Prostate gland (tissue), 2 donors: ENCODE measurements around the gene SCAP. TPM values are rescaled to one million over a fixed set of nuclear protein-coding genes. Genes with fewer than 3 reads are reported as not detected.
"Not testable (repeated sequence)": the region's sequence is repeated elsewhere in the genome, so short reads cannot be mapped to it uniquely, and the experiment has no call there.

Source experiments
- DNase-seq: peaks from one replicate; pipeline ENCODE4 v3.0.0-alpha.2; 2019; ENCODE audit warnings: low spot score
- H3K27ac ChIP-seq, 2 donors: fragments of 200-600 bp; sonication (generic); 2 replicates each; pipeline ENCODE4 v1.5.1; 2017 to 2019
- H3K27me3 ChIP-seq: fragments of 200-600 bp; sonication (generic); replicated peaks from 2 replicates; pipeline ENCODE4 v1.5.1; 2019; ENCODE audit not compliant: insufficient read depth
- H3K36me3 ChIP-seq, 2 donors: fragments of 200-600 bp; sonication (generic); 1 replicate in 1 of 2; 2 replicates in 1 of 2; pipeline versions ENCODE4 v1.5.1 to v1.8.1; 2017 to 2019
- H3K4me1 ChIP-seq: fragments of 200-600 bp; sonication (generic); replicated peaks from 2 replicates; pipeline ENCODE4 v1.5.1; 2019
- H3K4me3 ChIP-seq, 2 donors: fragments of 200-600 bp; sonication (generic); 2 replicates each; pipeline ENCODE4 v1.5.1; 2017 to 2019
- H3K9me3 ChIP-seq: fragments of 200-600 bp; sonication (generic); 2 replicates; pipeline ENCODE4 v1.5.1; 2017
- CTCF ChIP-seq, 4 experiments: fragments of 200-600 bp in 2 of 4; fragments of 450-650 bp in 2 of 4; sonication (generic) in 2 of 4; IDR thresholded peaks; 1 replicate in 3 of 4; 2 replicates in 1 of 4; pipeline ENCODE4 v1.5.1; 2016 to 2019; ENCODE audit warnings: antibody characterized with exemption in 4 of 4, mild to moderate bottlenecking in 2 of 4, moderate library complexity in 2 of 4
- POLR2A ChIP-seq: fragments of 450-650 bp; IDR thresholded peaks from one replicate; pipeline ENCODE4 v1.6.1; 2016; ENCODE audit warnings: antibody characterized with exemption, mild to moderate bottlenecking
- POLR2AphosphoS5 ChIP-seq: sonication (generic); formaldehyde crosslinking; IDR thresholded peaks from one replicate; pipeline ENCODE4 v1.6.1; 2017; ENCODE audit warnings: antibody characterized with exemption
- WGBS: methylation state at CpG from one replicate; pipeline ENCODE4 v1.1.5; 2018; 5-methylcytosine and 5-hydroxymethylcytosine counted together
- intact Hi-C: fragments of 100-400 bp; cut with DNase I; formaldehyde crosslinking; loops from one replicate; pipeline ENCODE4 v1.14.2; 2022
- total RNA-seq, 2 donors: library from RNA; depleted of rRNA; stranded (reverse); fragments of >200 nt; gene quantifications; one replicate each; pipeline ENCODE4 v1.1.0, GENCODE V29; 2016

Gene SCAP
- total RNA-seq, 2 donors from 2014 or later: 71.5 to 230 TPM

- no peak for TF ChIP-seq CTCF (IDR thresholded peaks at IDR 0.05)
- no peak for TF ChIP-seq POLR2AphosphoS5
- no peak for TF ChIP-seq POLR2A
- H3K9me3 ChIP-seq: no peaks in the 10 kb centered on the region
- no peak overlapping the region for H3K4me3 ChIP-seq
- no peaks in the 10 kb centered on the region for H3K36me3 ChIP-seq
- no peak overlapping the region for H3K27ac ChIP-seq
- no peak for DNase-seq
- WGBS: 59% methylated on average over 1 of the region's 1 CpG
- H3K4me1 ChIP-seq: peaks cover 2% of the 10 kb centered on the region
- H3K27me3 ChIP-seq: no peaks in the 10 kb centered on the region
- intact Hi-C loops: no loop called here
Observed at GRCh38 chr3:47464588-47464987, 11.2 kb downstream of the SCAP start.

GRCh38 chr3:47459534-47460085, 16.1 kb downstream of the SCAP start:
- DNase-seq, intact Hi-C loops, H3K4me3 ChIP-seq, H3K9me3 ChIP-seq, H3K36me3 ChIP-seq, H3K27ac ChIP-seq, H3K4me1 ChIP-seq, H3K27me3 ChIP-seq: not testable (repeated sequence)
- 91% methylated on average over 9 of the region's 9 CpGs for WGBS

- Histone ChIP-seq H3K9me3 (no peaks in the 10 kb centered on the region), H3K27me3 (no peaks in the 10 kb centered on the region), H3K27ac (no peak overlapping the region), H3K4me1 (no peaks in the 10 kb centered on the region), H3K36me3 (no peaks in the 10 kb centered on the region), H3K4me3 (no peak overlapping the region)
- no peak for DNase-seq
- TF ChIP-seq POLR2AphosphoS5: no peak
- TF ChIP-seq CTCF (IDR thresholded peaks at IDR 0.05): no peak
- TF ChIP-seq POLR2A: no peak
- intact Hi-C loops: no loop called here
Observed at GRCh38 chr3:47456984-47457383, 18.8 kb downstream of the SCAP start.

GRCh38 chr3:47455806-47456452, 19.8 kb downstream of the SCAP start:
- H3K9me3 ChIP-seq: no peaks in the 10 kb centered on the region
- H3K27me3 ChIP-seq: no peaks in the 10 kb centered on the region
- no peaks in the 10 kb centered on the region for H3K4me1 ChIP-seq
- TF ChIP-seq POLR2A (no peak), CTCF (IDR thresholded peaks at IDR 0.05) (no peak), POLR2AphosphoS5 (no peak)
- no peak overlapping the region for H3K4me3 ChIP-seq
- intact Hi-C loops: no loop called here
- DNase-seq: no peak
- WGBS: 74% methylated on average over 3 of the region's 3 CpGs
- H3K27ac ChIP-seq: peak overlapping the region in 1 of 2 donors; percentile 27
- H3K36me3 ChIP-seq: no peaks in the 10 kb centered on the region

- TF ChIP-seq POLR2AphosphoS5 (no peak), CTCF (IDR thresholded peaks at IDR 0.05) (no peak), POLR2A (no peak)
- Histone ChIP-seq H3K36me3 (no peaks in the 10 kb centered on the region), H3K9me3 (no peaks in the 10 kb centered on the region), H3K27me3 (no peaks in the 10 kb centered on the region), H3K27ac (no peak overlapping the region), H3K4me1 (no peaks in the 10 kb centered on the region), H3K4me3 (no peak overlapping the region)
- 92% methylated on average over 4 of the region's 4 CpGs for whole genome bisulfite sequencing
- intact Hi-C loops: no loop called here
- DNase-seq: no peak
Observed at GRCh38 chr3:47452453-47453215, 23.1 kb downstream of the SCAP start.
